ENCODE measurements around the gene ANKRD31. TPM values are rescaled to one million over a fixed set of nuclear protein-coding genes. Genes with fewer than 3 reads are reported as not detected.

ANKRD31 gene
- total RNA-seq, 1 experiment from 2014 or later = 0.15 TPM

- CTCF ChIA-PET = no interaction called here
- H3K27me3 ChIP-seq (replicated peaks; ENCODE audit: insufficient read depth, low read depth, low read length, poor library complexity) = peaks cover 20% of the 10 kb centered on the region
Observed at GRCh38 chr5:75057561-75057960, 179.1 kb downstream of the ANKRD31 start.

DNA sequence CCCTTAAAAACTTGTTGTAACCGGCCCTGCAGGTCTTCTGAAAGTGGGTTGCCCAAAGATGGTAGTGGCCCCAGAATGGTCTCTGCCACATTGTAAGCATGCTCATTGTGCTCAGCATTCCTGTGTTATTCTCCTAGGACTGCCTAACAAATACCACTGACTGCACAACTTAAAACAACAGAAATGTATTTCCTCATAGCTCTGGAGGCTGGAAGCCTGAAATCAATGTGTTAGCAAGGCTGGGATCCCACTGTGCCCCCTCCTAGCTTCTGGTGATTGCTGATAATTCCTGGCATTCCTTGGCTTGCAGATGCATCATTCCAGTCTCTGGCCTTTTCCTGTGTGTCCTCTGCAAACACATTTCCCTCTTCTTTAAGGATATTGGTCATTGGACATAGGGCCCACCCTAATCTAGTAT lies 180.9 kb downstream of the ANKRD31 start:
- DNase-seq (ENCODE audit: low spot score) = no peak
- intact Hi-C loops (cut with micrococcal nuclease; ENCODE audit: unreplicated experiment) = loop anchor here (10.0 kb wide), 1 partner anchor 381 kb away; no protein-coding TSS in a partner anchor
- no peak overlapping the region for H3K4me3 ChIP-seq (ENCODE audit: low read depth, low read length, poor library complexity, severe bottlenecking)
- BruUV-seq (replicated peaks) = no TSS peak
- no peaks in the 10 kb centered on the region for H3K9me3 ChIP-seq (ENCODE audit: low read depth, low read length, poor library complexity, severe bottlenecking)
- no peak overlapping the region for H3K27ac ChIP-seq (ENCODE audit: low read depth, low read length, poor library complexity, severe bottlenecking)
- ChIA-PET POLR2A (ENCODE audit: low non-redundant PET) (no interaction called here), CTCF (no interaction called here)
- peaks cover 31% of the 10 kb centered on the region for H3K27me3 ChIP-seq (replicated peaks; ENCODE audit: insufficient read depth, low read depth, low read length, poor library complexity)
- TF ChIP-seq, protein P1, sequence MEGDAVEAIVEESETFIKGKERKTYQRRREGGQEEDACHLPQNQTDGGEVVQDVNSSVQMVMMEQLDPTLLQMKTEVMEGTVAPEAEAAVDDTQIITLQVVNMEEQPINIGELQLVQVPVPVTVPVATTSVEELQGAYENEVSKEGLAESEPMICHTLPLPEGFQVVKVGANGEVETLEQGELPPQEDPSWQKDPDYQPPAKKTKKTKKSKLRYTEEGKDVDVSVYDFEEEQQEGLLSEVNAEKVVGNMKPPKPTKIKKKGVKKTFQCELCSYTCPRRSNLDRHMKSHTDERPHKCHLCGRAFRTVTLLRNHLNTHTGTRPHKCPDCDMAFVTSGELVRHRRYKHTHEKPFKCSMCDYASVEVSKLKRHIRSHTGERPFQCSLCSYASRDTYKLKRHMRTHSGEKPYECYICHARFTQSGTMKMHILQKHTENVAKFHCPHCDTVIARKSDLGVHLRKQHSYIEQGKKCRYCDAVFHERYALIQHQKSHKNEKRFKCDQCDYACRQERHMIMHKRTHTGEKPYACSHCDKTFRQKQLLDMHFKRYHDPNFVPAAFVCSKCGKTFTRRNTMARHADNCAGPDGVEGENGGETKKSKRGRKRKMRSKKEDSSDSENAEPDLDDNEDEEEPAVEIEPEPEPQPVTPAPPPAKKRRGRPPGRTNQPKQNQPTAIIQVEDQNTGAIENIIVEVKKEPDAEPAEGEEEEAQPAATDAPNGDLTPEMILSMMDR (conservative IDR thresholded peaks at IDR 0.05; ENCODE audit: low read depth, low read length) = no peak
- TF ChIP-seq EZH2 (IDR thresholded peaks at IDR 0.05; ENCODE audit: borderline replicate concordance, low read depth, low read length, poor library complexity, severe bottlenecking) = no peak
- H3K4me1 ChIP-seq (ENCODE audit: insufficient read depth, low read length, poor library complexity, severe bottlenecking) = peaks cover 11% of the 10 kb centered on the region
- H3K36me3 ChIP-seq (ENCODE audit: insufficient read depth, low read length, poor library complexity, severe bottlenecking) = no peaks in the 10 kb centered on the region

More at GRCh38 chr5:75057561-75057960, 179.1 kb downstream of the ANKRD31 start:
- no TSS peak for BruUV-seq (replicated peaks)
- Histone ChIP-seq H3K36me3 (ENCODE audit: insufficient read depth, low read length, poor library complexity, severe bottlenecking) (no peaks in the 10 kb centered on the region), H3K27ac (ENCODE audit: low read depth, low read length, poor library complexity, severe bottlenecking) (no peak overlapping the region), H3K4me1 (ENCODE audit: insufficient read depth, low read length, poor library complexity, severe bottlenecking) (peaks cover 6% of the 10 kb centered on the region), H3K4me3 (ENCODE audit: low read depth, low read length, poor library complexity, severe bottlenecking) (no peak overlapping the region), H3K9me3 (ENCODE audit: low read depth, low read length, poor library complexity, severe bottlenecking) (no peaks in the 10 kb centered on the region)
- POLR2A ChIA-PET (ENCODE audit: low non-redundant PET) = no interaction called here
- intact Hi-C loops (cut with micrococcal nuclease; ENCODE audit: unreplicated experiment) = loop anchor here (10.0 kb wide), 1 partner anchor 383 kb away; no protein-coding TSS in a partner anchor
- TF ChIP-seq EZH2 (IDR thresholded peaks at IDR 0.05; ENCODE audit: borderline replicate concordance, low read depth, low read length, poor library complexity, severe bottlenecking) = no peak
- TF ChIP-seq, protein P1 (conservative IDR thresholded peaks at IDR 0.05; ENCODE audit: low read depth, low read length) = no peak
- no peak for DNase-seq (ENCODE audit: low spot score)

DNA sequence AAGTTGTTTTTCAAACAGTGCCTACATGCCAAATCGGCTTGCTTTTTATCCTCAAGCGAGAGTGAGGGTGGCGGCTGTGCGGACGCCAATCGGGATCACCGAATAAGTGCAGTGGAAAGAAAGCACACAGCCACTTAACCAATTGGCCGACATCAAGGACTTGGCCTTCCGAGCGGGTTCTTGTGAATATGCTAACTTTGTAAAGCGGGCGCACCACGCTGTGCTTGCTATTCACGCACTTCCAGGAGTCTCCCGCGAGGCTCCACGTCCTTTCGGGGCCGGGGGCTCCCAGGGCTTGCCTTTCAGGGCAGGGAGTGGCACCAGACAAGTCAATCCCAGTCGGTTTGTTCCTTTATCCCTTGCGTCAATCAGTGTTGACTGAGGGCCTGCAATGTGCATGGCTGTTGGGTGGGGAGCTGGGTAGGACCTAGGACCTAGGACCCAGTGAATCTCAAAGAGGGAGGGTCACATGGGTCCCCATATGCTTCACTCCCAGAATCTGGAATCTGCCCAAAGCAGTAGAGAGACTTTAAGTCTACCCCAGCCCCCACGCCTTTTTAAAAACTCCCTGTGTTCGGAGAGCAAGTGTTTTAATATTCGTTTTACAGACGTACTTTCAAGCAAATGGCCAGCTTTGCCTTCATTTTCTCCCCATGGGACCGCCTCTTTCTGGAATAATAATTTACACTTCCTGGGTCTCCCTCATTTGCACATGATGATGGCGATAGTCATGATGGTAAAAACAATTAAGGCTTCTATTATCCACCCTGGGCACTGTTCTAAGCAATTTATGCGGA lies 182.3 kb downstream of the ANKRD31 start:
- BruUV-seq (replicated peaks) = no TSS peak
- Histone ChIP-seq H3K27me3 (replicated peaks; ENCODE audit: insufficient read depth, low read depth, low read length, poor library complexity) (peaks cover 31% of the 10 kb centered on the region), H3K9me3 (ENCODE audit: low read depth, low read length, poor library complexity, severe bottlenecking) (no peaks in the 10 kb centered on the region), H3K4me1 (ENCODE audit: insufficient read depth, low read length, poor library complexity, severe bottlenecking) (peaks cover 14% of the 10 kb centered on the region), H3K27ac (ENCODE audit: low read depth, low read length, poor library complexity, severe bottlenecking) (peak overlapping the region; percentile 73), H3K36me3 (ENCODE audit: insufficient read depth, low read length, poor library complexity, severe bottlenecking) (no peaks in the 10 kb centered on the region), H3K4me3 (ENCODE audit: low read depth, low read length, poor library complexity, severe bottlenecking) (peak overlapping the region; percentile 72)
- intact Hi-C loops (cut with micrococcal nuclease; ENCODE audit: unreplicated experiment) = loop anchor here (5.0 to 10.0 kb wide), 2 partner anchors 283 to 380 kb away; partner anchors contain the start of gene HMGCR
- TF ChIP-seq EZH2 (IDR thresholded peaks at IDR 0.05; ENCODE audit: borderline replicate concordance, low read depth, low read length, poor library complexity, severe bottlenecking) = no peak
- TF ChIP-seq, protein P1 (conservative IDR thresholded peaks at IDR 0.05; ENCODE audit: low read depth, low read length) = no peak
- CTCF ChIA-PET = no interaction called here
- POLR2A ChIA-PET (ENCODE audit: low non-redundant PET) = interaction anchor here (0.6 kb wide), 1 partner anchor 10 kb away, joined by 3 read pairs; no protein-coding TSS in a partner anchor
- DNase-seq (ENCODE audit: low spot score) = peak; percentile 66

All from A673 (cell line).